GM21423 (cell line): ENCODE results near the gene CDKAL1.
"Not testable (repeated sequence)": the region's sequence is repeated elsewhere in the genome, so short reads cannot be mapped to it uniquely, and the experiment has no call there.

Source experiments
- ATAC-seq: cut with Tn5 transposase; IDR thresholded peaks from one replicate; pipeline ENCODE4 v1.9.1; 2021; ENCODE audit warnings: mild to moderate bottlenecking, moderate library complexity; ENCODE audit not compliant: unreplicated experiment

The CDKAL1 gene

DNA sequence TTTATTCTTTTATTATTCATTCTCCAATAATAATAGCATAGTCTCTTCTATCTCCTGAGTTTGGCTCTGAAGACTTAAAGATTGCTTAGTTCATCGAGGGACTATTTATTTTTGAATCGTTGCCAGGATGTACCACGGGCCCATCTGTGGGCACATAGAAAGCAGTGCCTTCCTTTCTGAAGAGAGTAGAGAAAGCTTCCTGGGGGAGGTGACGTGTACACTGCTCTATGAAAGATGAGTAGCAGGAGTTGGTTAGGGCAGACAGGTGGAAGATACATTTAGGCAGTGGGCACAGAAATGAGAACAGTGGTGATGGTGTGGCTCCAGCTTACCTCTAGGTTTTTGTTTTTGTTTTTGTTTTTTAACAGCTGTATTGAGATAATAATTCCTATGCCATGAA, 98.4 kb downstream of the CDKAL1 start:
- ATAC-seq: no peak

DNA sequence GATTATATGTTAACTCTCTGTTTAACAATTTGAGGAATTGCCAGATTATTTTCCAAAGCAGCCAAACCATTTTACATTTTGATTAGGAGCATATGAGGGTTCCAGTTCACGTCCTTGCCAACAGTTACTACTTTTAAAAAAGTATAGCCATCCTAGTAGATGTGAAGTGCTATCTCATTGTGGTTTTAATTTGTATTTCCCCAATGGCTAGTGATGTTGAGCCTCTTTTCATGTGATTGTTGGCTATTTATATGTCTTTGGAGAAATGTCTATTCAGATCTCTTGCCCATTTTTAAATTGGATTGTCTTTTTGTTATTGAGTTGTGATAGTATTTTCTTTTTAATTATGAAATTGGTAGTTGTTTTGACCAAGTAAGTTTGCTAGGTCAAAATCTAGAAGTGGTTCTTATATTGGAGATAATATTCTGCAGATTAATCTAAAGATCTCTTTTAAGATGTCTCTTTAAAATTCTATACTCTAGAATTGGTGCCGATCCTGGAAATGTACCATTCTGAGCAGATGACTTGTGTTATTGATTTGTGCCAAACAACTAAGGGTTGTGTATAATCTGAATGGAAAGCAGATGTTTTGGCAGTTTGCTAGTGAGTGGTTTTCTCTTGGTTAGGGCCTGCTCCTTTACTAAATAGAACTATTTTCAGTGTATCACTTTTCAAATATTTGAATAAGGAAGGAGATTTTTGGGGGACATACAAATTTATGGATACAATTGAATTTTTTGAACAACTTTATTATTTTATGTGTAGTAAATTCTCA, 99.5 kb downstream of the CDKAL1 start:
- ATAC-seq: no peak

DNA sequence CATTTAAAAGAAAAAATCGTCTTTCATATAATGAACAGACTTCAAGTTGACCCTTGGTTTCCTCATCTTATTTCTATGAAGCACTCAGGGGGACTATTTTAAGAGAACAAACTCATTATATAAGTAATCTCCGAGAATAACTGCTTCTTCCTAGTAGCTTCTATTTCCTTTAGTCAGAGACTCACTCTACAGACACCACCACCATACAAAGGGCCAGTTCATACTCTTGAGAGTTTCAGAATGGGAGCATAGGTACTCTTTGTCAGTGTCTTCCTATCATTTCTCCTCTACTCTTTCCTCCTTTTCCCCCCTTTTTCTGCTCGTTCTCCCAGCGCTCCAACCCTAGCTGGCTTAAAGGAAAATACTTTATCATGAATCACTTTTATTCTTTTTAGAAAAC, 104.9 kb downstream of the CDKAL1 start:
- ATAC-seq: no peak

DNA sequence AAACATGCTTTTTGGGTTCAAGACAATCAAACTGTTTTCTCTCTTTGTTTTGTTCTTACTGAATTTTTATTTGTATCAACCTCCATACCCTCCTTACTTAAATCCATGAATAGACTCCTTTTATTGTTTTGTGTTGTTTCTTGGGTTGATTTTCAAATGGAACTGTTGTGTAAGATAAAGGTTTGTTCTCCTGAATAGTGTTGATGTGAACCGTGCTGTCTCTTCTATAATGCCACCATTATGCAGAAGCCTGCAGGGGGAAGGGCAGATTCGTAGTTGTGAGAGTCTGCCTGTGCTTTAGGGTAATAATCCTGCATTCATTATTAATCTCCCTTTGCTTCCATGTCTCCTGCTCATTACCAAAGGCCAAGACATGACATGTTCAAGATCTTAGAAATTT, 105.9 kb downstream of the CDKAL1 start:
- no peak for ATAC-seq

GRCh38 chr6:20642441-20642840, 108.2 kb downstream of the CDKAL1 start:
- ATAC-seq: no peak

DNA sequence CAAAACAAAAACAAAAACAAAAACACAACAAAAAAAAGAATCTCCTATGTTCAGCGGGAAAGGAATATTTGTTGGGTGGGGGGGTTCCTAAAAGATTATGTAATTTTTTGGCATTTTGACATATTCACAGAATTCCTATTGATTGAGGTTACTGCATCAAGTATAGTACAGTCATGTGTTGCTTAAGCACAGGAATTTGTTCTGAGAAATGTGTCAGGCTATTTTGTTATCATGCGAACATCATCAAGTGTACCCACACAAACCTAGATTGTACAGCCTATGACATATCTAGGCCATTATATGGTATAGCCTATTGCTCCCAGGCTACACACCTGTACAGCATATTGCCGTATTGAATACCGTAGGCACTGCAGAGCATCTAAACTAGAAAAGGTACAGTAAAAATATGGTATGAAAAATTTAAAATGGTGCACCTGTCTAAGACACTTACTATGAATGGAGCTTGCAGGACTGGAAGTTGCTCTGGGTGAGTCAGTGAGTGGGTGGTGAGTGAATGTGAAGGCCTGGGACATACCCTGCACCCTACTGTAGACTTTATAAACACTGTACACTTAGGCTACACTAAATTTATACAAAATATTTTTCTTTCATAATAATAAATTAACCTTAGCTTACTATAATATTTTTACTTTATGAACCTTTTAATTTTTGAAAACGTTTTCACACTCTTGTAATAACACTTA, 110.6 kb downstream of the CDKAL1 start:
- ATAC-seq: no peak

GRCh38 chr6:20645572-20645971, 111.3 kb downstream of the CDKAL1 start:
- ATAC-seq: not testable (repeated sequence)

- no peak for ATAC-seq
Observed at GRCh38 chr6:20647585-20647984, 113.3 kb downstream of the CDKAL1 start.

DNA sequence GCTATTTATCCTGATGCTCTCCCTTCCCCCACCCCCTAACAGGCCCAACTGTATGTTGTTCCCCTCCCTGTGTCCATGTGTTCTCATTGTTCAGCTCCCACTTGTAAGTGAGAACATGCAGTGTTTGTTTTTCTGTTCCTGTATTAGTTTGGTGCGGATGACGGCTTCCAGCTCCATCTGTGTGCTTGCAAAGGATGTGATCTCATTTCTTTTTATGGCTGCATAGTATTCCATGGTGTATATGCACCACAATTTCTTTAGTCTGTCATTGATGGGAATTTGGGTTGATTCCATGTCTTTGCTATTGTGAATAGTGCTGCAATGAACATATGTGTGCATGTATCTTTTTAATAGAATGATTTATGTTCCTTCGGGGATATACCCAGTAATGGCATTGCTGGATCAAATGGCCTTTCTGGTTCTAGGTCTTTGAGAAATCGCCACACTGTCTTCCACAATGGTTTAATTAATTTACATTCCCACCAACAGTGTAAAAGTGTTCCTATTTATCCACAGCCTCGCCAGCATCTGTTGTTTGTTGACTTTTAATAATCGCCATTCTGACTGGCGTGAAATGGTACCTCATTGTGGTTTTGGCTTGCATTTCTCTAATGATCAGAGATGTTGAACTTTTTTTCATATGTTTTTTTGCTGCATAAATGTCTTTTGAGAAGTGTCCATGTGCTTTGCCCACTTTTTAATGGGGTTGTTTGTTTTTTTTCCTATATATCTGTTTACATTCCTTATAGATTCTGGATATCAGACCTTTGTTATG, 115.6 kb downstream of the CDKAL1 start:
- ATAC-seq: not testable (repeated sequence)

GRCh38 chr6:20652299-20653084, 118.2 kb downstream of the CDKAL1 start:
- ATAC-seq: no peak

- ATAC-seq: no peak
Observed at GRCh38 chr6:20653085-20653479, 118.8 kb downstream of the CDKAL1 start.

GRCh38 chr6:20655317-20655716, 121.1 kb downstream of the CDKAL1 start:
- no peak for ATAC-seq

DNA sequence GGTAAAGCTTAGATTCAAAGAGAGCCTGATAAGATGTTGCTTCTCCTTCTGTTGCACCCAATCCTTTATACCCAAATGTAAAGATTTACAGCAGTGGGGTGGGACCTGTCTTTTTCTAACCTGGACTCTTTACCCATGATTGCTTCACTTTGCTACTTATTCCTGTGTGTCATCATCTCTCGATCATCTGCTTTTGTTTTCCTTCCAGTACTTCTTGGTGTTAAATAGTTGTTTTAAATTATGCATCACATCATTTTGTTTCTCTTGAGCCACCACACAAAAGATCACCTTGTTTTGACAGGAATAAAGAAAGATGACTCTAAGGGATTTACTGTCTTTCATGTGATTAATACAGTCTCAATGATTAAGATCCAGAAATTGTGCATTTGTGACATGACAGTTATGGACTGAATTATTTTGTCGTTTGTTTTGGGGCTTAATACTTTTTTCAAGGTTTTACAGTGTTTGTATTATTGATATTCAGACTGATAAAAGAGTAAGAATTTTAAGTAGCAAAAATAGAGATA, 123.1 kb downstream of the CDKAL1 start:
- ATAC-seq: no peak

DNA sequence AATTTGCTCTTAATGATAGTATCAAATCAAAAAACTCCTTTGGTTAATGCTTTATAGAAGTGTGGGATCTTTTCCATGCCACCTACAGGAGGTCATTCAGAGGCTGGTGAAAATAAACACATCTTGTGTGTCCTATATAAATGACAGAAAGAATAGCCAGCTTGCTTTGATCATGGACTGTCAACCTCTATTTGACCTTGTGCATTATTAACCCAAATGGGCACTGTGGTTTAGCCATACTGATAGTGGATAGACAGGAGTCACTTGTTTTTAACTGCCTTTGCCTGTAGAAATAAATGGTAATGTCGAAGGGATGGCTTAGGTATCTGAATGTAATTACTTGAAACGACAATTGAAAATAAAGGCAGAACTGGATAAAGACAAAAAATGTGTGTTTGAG, 123.8 kb downstream of the CDKAL1 start:
- no peak for ATAC-seq

GRCh38 chr6:20658516-20658915, 124.3 kb downstream of the CDKAL1 start:
- ATAC-seq: no peak

DNA sequence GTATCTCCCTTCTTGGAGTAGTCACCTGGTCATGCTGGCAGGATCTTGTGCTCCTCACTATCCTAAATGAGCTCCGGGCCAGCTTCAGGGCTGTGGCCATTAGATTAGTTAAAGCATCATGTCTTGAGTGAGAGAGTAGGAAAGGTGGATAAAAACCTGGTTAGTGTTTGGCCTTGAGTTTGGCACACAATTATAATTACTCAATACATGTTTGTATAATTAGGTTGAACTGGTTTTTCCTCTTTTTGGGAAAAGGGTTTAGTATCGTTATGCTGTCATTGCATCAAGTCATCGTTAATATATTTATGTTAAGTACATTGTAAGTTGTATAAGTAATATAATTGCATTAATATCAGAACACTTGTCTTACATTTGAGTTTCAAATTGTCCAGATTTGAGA, 126.3 kb downstream of the CDKAL1 start:
- no peak for ATAC-seq

- no peak for ATAC-seq
Observed at GRCh38 chr6:20661721-20662120, 127.5 kb downstream of the CDKAL1 start.

DNA sequence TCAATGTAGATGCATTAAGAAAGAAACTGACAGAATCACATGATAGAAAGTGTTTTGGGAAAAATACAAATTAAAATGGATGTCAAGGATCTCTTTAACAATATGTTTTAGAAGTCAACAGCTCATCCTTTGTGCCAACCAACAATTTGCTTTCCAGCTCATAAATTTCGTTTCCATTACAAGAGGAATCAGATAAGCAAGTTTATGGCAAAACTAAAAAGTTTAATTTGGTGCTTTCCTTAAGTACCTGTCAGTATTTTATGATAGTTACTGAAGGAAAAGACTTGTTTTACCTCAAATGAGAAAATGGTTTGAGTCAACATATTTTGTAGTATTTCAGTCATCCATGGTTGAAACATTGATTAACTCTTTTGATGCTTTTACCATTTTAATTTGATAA, 130.0 kb downstream of the CDKAL1 start:
- ATAC-seq: no peak

DNA sequence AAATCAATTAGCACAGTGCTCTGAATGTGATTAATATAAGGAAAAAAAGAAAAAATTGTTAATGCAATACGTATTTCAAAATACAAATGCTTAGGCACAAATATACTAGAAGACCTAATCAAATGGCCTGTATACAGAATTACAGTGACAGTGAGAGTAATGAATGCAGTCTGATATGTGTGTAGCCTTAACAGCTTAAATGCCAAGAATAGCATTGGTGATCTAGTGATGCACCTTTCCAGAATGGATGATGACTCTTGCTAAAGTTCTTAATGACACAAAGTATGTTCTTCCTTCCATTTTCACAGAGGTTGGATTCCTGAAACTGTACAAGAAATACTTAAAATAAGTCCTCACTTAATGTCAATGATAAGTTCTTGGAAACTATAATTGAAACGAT, 131.0 kb downstream of the CDKAL1 start:
- no peak for ATAC-seq

DNA sequence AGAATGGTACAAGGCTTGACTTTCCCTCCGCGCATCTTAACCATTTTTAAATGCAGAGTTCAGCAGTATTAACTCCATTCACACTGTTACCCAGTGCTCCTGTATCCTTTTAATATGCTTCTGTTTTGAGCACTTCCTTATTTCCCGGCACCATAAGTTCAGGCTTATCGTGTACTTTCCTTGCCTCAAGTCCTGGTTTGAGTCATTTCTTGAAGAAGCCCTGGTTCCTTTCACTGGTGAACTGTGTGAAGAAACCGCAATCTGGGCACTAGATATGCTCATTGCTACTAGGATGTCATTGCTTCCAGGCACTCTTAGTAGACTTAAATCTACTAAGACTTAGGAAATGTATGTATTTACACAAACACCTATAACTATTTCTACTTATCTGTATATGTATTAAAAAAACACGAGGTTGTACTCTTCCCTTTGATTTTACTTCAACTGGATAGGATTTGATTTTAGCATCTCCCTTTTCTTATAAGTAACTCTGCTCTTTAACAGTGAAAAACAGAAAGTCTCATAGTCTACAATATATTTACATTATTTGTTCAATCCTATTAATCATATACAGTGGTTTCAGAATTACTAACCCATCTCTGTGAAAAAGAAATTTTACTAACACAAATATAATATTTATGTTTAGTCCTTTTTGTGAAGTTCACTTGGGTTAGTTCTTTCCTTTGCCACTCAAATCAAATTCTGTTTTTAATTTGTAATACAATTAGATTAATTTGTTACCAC, 135.5 kb downstream of the CDKAL1 start:
- peak; percentile 88 for ATAC-seq
